HG03354 (cell line): Measurements from ENCODE around the gene ALKBH6.
A peak's percentile ranks its signal among the peaks of the same experiment; 100 is the strongest.
"Not testable (repeated sequence)": the region's sequence is repeated elsewhere in the genome, so short reads cannot be mapped to it uniquely, and the experiment has no call there.

Experiments used
- ATAC-seq: cut with Tn5 transposase; IDR thresholded peaks from one replicate; pipeline ENCODE4 v1.9.1; 2021; ENCODE audit warnings: mild to moderate bottlenecking; ENCODE audit not compliant: unreplicated experiment, poor library complexity, severe bottlenecking

ALKBH6 gene

DNA sequence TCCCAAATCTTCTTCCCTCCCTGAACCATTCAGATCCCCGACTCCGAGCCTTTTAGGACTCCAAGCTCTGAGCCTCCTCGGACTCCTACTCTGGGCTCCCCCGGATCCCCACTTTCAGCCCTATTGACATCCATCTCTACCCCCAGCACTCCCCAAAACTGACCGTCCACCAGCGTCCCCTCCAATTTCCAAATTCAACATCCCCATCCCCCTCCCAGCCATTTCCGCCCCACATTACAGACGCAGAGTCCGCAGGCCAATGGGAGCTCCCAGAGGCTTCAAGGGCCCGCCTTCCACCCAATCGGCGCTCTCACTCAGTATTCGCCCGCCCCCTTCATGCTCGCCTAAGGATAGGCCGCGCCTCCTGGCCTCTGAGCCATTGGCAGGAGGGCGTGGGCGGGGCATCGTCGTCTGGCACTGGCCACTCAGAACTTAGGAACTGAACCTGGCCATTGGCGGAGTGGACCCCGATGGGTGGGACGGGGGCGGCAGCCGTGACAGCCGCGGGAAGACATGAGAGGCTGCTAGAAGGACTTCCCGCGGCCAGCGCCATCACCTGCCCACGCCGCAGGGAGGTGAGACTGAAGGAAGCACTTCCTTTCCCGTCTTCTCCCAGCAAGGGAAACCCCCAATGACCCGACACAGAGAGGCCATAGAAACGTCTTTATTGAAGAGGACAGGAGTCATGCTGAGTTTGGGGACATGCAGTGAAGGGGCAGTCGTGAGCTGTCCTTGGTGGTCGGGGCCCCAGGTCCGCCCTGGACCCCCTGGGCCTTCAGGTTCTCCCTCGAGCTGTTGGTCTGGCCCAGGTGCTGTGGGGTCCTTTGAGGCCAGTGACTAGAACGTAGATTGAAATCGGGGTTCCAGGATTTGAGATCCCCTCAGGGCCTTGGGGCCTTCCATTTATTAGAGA lies at the start of gene ALKBH6:
Gene ALKBH6, minus strand, starts transcription at position 202 of the 913 bp plus-strand sequence. CDS start 816 bp downstream, outside the sequence.
- peak; percentile 97 for ATAC-seq

DNA sequence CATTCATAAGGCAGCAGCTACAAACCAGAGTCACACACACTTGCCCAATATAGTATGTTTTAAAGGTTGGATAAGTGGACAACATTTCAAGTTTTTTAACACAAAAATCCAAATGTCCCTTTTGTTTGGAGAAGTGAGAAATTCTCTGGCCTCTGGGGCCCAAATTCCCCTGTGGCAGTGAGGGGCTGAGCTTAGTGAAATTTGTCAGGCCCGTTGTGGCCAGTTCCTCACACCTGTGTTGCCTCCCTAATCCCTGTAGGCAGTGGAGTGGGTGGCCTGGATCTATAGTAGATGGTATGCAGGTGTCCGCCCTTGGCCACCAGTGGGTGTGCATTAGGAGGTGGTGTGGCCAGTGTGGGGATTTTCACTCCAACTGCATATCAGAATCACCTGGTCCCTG lies 47.4 kb upstream of the ALKBH6 start:
- no peak for ATAC-seq

DNA sequence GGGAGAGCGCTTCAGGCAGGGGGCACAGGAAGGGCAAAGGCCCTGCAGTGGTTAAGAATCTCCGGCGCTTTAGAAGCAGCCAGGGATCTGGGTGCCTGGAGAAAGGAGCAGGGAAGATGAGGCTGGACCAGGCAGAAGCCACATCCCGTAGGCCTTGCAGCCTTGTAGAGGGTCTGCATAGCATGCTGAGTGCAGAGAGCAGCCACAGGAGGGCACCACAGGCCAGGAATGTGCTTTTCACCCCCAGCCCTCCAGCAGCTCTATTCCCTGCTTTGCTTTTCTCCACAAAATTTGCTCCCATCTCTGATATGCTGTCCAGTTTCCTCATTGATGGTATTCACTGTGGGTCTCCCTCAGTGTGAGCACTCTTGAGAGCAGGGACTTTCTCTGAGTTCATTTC lies 46.4 kb upstream of the ALKBH6 start:
- ATAC-seq = no peak

DNA sequence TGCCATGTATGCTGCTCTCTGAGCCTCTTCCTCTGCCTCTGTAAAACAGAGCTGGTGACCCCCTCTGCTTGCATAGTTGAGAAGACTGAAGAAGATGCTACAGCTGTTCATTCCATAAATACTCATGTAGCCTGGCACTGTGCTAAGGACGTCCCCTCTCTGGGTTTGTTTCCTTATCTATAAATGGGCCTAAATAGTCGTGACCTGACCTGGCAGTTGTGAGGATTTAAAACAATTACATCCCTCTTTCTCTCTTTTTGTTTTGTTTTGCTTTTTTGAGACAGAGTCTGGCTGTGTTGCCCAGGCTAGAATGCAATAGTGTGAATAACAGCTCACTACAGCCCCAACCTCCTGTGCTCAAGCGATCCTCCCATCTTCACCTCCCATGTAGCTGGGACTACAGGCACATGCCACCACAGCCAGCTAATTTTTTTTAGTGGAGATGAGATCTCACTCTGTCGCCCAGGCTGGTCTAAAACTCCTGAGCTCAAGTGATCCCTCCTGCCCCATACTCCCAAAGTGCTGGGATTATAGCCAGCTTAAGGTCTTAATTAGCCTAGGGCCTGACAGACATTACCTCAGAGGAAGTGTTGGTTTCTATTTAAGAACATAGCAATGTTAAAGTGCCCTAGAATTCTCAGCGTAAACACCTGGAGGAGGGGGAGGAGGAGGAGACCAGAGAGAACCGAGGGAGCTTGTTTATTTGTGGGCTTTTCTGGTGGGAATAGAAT lies 45.3 kb upstream of the ALKBH6 start:
- ATAC-seq = no peak

DNA sequence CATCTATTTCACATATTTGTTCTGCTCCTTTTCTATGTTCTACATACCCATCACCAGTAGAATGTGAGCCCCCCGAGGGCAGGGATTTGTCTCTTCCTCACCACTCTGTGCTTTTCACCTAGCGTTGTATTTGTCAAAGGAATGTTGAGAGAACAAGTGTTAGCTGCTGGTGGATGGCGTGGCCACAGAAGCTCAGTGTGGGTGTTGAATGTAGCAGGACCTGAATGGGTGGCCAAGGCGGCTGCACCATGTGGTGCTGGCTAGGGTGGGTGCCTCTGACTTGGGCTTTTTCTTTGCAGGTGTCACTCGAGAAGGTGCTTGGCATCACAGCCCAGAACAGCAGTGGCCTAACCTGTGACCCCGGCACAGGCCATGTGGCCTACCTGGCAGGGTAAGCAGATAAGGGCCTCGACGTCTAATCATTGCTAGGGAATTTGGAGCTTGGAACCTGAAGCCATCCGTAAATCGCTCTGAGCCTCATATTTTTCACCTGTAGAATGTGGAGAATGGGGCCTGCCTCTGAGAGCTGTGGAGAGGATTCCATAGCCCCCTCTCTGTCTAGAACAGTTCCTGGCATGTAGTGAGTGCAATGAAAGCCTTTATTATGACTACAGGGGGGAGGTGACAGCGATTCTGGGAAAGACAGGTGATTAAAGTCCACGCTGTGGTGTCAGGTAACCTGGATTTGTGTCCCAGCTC lies 44.6 kb upstream of the ALKBH6 start:
- no peak for ATAC-seq

DNA sequence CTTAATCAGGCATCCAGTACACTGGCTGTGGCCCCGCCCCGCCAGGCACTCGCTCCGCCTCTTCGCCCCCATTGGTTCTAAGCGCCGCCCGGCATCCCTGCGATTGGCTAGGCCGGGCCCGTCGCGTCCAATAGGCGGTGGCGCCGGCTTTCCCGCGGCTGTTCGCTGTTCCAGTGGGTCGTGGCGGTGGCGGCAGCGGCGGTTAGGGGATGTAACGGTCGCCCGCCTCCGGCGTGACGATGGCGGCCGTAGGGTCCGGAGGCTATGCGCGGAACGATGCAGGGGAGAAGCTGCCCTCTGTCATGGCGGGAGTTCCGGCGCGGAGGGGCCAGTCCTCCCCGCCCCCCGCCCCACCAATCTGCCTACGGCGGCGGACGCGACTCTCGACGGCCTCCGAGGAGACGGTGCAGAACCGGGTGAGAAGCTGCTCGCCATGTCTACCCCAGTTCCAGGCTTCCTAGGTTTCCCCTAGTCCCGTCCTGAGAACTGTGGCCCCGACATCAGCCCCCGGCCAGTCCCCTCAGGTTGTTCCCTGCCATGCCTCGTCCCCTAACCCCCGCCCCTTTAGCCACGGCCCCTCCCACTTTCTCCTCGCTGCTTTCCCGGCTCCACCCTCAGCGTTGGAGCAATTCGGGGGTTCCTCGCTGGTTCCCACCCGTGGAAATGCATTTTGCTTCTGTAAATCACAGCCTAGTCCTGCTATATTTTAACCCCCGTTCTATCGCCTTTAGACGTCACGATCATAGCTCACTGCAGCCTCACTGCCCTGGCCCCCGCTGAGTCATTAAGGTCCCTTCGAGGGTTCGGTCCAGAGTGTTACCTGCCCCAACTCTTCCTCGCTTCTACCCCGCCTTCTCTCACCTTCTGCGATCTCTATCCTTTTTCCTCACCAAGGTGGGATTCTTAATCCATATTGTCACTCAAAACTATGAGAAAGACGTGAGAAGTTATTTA lies 41.0 kb upstream of the ALKBH6 start, which contains the start of gene WDR62:
Gene WDR62, plus strand, starts transcription at position 165 of the 954 bp plus-strand sequence. Its CDS starts 75 bp downstream, at position 240.
- ATAC-seq = peak; percentile 75

DNA sequence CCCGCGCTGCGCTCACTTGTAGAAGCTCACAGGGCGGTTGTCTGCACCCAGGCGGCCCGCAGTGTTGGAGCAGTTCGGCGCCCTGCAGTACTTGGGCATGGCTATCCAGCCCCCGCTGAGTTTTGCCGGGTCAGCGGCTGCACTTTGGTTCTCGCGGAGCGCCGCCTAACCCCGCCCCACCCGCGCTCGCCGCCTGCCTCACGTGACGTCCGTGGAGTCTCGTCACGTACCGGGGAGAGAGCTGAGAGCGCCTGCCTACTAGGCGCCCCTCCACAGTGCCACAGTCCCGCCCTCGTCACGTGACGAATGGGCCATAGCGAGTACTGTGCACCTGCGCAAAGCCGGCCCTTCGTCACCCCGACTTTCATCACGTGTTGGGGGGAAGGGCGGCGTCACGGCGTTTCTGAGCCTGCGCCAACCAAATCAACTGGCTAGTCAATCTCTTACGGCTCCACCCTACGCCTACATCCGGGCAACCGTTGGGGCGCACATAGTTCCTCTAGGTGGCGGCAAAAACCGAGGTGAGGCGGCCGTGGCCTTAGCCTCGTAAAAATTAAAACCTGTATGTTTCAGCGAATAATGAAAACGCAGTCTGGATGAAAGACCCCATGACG lies 40.2 kb upstream of the ALKBH6 start, which contains the start of gene THAP8:
Gene THAP8, minus strand, starts transcription at position 167 of the 614 bp plus-strand sequence. Its CDS starts 68 bp downstream, at position 99.
- peak; percentile 86 for ATAC-seq

DNA sequence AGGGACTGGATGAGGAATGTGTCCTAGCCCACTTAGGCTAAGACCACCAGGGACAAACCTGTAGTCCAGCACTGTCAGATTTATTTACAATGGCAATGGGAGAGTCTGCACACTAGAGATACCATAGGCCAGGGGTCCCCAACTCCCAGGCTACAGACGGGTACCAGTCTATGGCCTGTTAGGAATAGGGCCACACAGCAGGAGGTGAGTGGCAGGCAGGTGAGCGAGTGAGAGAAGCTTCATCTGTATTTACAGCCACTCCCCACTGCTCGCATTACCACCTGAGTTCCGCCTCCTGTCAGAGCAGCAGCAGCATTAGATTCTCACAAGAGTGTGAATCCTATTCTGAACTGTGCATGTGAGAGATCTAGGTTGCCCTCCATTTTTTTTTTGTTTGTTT lies 37.6 kb upstream of the ALKBH6 start:
- no peak for ATAC-seq

DNA sequence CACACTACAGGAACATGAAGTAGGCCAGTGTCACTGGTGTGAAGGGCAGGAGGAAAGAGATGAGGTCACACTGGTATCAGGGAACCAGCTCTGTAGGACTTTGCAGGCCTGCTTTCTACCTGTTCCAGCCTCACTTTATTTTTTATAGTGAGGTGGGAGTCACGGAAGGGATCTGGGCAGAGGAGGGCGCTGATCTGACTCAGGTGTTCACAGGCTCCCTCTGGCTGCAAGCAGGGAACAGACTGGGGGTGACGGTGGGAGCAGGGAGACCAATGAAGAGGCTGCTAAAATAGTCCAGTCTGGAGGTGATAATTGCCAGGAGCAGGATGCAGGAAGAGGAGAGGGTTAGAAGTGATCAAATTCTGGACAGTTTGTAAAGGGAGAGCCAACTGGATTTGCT lies 37.2 kb upstream of the ALKBH6 start:
- no peak for ATAC-seq

DNA sequence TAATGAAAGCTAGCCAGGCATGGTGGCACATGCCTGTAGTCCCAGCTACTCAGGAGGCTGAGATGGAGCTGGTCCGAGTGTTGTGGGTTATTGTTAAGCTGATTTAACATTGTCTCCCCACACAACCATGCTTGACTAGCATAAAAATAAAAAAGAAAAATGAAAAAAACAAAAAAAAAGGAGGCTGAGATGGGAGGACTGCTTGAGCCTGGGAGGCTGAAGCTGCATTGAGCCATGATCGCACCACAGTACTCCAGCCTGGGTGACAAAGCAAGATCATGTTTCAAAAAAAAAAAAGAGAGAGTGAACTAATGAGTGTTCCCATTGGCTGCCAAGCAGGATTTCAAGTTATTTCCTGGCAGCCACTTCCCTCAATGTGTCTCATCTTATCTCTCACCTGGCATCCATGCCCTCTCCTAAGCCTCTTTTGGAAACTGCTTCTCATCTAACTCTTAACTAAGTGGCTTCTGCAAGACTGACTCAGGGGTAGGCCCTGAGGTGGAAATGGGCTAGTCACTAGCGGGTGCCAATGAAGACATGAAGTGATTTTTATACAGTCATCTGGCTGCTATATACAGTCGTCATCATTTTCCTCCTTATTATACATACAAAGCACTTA lies 35.2 kb upstream of the ALKBH6 start:
- no peak for ATAC-seq

DNA sequence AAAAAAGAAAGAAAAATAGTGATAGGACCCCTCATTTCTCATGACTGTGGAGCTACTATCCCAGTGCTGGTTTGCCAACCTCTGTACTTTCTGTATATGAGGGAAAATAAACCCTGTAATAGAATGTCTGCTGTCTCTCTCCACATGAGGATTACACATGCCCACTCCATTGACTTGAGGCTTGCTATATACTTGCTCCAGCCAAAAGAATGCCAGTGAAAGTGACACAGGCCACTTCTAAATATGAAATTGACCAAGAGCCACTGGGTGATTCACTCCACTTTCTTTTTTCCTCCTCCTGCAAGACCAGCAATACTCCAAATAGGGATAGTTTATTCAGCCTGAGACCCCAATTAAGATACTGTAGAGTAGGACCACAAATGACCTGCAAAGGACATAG lies 33.8 kb upstream of the ALKBH6 start:
- no peak for ATAC-seq

DNA sequence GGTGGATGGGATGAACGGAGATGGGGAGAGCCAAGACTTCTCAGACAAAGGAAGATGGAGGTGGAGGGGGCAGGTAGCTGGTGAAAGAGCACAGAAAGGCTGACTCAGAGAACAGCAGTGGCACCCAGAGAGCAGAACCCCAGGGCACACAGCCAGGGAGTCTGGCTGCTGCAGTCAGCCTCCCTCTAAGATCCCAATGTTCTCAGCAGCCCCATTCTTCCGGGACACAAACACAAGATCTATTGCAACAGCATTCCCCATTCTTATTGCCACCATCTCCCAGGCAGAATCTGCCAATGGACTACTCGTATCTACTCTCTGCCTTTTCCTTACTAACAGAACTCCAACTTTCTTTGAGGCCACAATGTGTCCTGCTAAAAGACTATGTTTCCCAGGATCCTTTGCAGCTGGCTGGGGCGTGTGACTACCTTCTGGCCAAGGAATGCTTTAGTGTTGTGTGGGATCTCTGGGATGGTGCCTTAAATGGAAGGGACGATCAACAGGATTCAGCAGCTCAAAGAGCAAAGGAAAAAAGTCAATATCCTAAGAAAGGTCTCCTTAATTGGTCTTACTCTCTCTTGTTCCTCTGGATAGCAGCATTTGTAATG lies 32.5 kb upstream of the ALKBH6 start:
- no peak for ATAC-seq

DNA sequence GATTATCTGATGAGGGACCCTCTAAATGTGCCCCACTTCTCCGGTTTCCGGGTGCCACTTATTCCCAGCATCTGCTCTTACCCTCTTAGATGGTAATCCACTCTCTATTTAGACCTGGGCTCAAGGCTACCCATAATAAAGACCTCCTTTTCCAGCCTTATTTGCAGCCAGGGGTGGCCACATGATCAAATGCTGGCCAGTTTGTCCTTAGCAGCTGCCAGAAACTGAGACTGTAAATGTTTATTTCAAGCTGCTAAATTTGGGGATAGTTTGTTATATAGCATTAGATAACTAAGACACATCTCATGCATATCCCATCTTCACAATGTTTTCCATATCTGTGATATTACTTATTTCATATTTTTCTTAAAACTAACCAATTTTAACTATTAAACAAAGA lies 29.9 kb upstream of the ALKBH6 start:
- ATAC-seq = no peak

DNA sequence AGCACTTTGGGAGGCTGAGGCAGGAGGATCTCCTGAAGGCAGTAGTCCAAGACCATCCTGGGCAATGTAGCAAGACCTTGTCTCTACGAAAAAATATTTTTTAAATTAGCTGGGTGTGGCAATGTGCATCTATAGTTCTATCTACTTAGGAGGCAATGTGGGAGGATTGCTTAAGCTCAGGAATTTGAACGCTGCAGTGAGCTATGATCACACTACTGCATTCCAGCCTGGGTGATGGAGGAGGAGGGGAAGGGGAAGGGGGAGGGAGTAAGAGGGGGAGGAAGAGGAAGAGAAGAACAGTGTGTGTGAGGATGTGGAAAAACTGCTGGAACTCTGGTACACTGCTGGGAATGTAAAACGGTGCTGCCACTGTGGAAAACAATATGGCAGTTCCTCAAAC lies 27.8 kb upstream of the ALKBH6 start:
- ATAC-seq = no peak

DNA sequence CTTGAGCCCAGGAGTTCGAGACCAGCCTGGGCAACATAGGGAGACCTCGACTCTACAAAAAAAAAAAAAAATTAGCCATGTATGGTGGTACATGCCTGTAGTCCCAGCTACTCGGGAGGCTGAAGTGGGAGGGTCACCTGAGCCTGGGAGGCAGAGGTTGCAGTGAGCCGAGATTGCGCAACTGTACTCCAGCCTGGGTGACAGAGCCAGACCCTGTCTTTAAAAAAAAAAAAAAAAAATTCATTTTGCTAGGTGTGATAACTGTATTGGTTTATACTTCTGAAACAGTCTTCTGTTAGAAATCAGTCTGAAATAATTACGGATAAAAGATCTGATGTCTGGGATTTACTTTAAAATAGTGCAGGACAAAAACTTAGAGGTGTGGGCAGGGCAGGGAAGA lies 27.1 kb upstream of the ALKBH6 start:
- not testable (repeated sequence) for ATAC-seq

DNA sequence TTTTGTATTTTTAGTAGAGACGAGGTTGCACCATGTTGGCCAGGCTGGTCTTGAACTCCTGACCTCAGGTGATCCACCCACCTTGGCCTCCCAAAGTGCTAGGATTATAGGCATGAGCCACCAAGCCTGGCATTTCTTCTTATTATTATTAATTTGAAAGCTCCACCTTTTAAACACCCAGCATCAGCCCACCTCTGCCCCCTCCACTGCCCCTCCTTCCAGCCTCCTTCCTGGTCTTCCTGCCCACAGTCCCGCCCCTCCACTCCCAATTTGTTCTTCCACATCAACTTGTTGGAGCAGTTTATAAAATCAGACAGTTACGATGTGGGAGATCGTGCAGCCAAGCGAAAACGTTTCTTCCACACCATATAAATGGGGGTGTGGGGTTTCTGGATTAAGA lies 26.5 kb upstream of the ALKBH6 start:
- ATAC-seq = no peak

DNA sequence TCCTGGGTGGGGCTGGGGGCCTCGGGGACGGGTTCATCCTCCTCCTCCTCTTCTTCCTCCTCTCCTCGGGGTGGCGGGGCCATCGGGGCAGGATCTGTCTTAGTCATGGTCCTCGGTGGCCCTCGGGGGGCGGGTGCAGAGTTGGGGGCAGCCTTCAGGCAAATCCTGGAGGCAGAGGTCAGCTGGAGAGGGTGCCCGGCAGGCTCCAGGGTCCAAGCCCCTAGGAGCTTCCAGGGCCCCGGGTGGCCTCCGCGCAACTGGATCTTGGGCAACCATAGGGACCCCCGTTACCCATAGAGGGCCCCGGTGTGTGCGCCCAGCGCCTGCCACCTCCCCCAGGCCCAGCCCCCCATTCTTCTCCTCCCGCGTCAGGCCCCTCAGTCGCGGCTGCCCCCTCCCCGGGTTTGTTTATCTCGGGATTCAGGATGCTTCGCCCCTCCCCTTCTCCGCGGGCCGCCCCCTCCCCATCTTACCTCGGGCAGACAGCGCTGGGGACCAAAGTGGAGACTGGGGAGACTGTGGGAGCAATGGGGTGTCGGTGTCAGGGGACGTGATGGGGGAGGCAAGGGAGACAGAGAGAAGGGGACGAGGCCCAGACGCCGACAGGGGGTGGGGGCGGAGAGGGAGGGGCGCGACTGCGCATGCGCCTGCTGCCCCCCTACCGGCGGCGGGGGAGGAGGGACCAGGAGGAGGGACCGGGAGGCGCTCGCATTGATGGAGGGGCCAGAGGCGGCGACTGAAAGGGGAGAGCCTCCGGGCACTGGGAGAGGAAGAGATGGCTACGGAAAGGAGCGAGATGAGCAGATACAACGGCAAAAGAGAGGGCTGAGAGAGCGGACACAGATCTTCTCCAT lies 18.5 kb upstream of the ALKBH6 start, which contains the start of gene CLIP3:
Gene CLIP3, minus strand, starts transcription at position 623 of the 854 bp plus-strand sequence. Its CDS starts 516 bp downstream, at position 107.
- no peak for ATAC-seq
